HEK293 (cell line): ENCODE results near the gene RUNX1.

Experiments
- CTCF ChIA-PET: fragments of 350-600 bp; formaldehyde crosslinking; extraction: SDS; loops from one replicate; lab custom pipeline; 2021; ENCODE audit warnings: antibody characterized with exemption; lab: Yijun Ruan, JAX
- POLR2A ChIA-PET: fragments of 300-600 bp; formaldehyde crosslinking; extraction: SDS; loops from one replicate; lab custom pipeline; 2020; ENCODE audit warnings: antibody characterized with exemption, inconsistent platforms; lab: Yijun Ruan, JAX
- H3K27ac ChIP-seq: fragments of 200-500 bp; sonication (Bioruptor generic); 2 replicates; pipeline ENCODE4 v1.5.1; 2014; ENCODE audit warnings: low read depth, low read length, control low read depth, inconsistent platforms; ENCODE audit errors: extremely low read depth
- H3K36me3 ChIP-seq, 2 experiments: fragments of 200-500 bp in 1 of 2; sonication (Bioruptor generic) in 1 of 2; 1 replicate in 1 of 2; 2 replicates in 1 of 2; pipeline ENCODE4 v1.5.1; 2014 to 2017; ENCODE audit warnings: inconsistent platforms in 2 of 2, low read length in 2 of 2; ENCODE audit not compliant: control insufficient read depth in 2 of 2, insufficient read depth in 1 of 2
- H3K4me1 ChIP-seq: fragments of 200-500 bp; sonication (Bioruptor generic); 2 replicates; pipeline ENCODE4 v1.5.1; 2014; ENCODE audit warnings: mild to moderate bottlenecking, low read length, inconsistent platforms; ENCODE audit not compliant: control insufficient read depth, insufficient read depth
- H3K4me3 ChIP-seq: 2 replicates; pipeline ENCODE4 v1.5.1; 2011; ENCODE audit warnings: low read depth, mild to moderate bottlenecking, control low read depth, low read length, moderate library complexity
- H3K9me3 ChIP-seq: fragments of 200-500 bp; sonication (Bioruptor generic); 2 replicates; pipeline ENCODE4 v1.5.1; 2014; ENCODE audit warnings: low read depth, low read length, inconsistent platforms; ENCODE audit not compliant: control insufficient read depth, insufficient read depth
- BCL11B ChIP-seq: fragments of 450-650 bp; formaldehyde crosslinking; IDR thresholded peaks from 2 replicates; pipeline ENCODE4 v1.5.1; 2016; ENCODE audit warnings: low read depth, missing biosample characterization, missing genetic modification characterization
- EGR2 ChIP-seq: fragments of 450-650 bp; formaldehyde crosslinking; IDR thresholded peaks from 2 replicates; pipeline ENCODE4 v1.5.1; 2016; ENCODE audit warnings: low read depth, missing biosample characterization, missing genetic modification characterization
- GLIS2 ChIP-seq: fragments of 450-650 bp; formaldehyde crosslinking; IDR thresholded peaks from 2 replicates; pipeline ENCODE4 v1.5.1; 2016; ENCODE audit warnings: missing biosample characterization, missing genetic modification characterization
- KLF8 ChIP-seq: fragments of 450-650 bp; formaldehyde crosslinking; IDR thresholded peaks from 2 replicates; pipeline ENCODE4 v1.5.1; 2016; ENCODE audit warnings: missing biosample characterization, missing genetic modification characterization
- ZBTB7A ChIP-seq: fragments of 450-650 bp; formaldehyde crosslinking; IDR thresholded peaks from 2 replicates; pipeline ENCODE4 v1.5.1; 2016; ENCODE audit warnings: low read depth, missing biosample characterization, missing genetic modification characterization
- ZNF112 ChIP-seq: fragments of 450-650 bp; formaldehyde crosslinking; IDR thresholded peaks from 2 replicates; pipeline ENCODE4 v1.5.0; 2017; ENCODE audit warnings: missing biosample characterization, missing genetic modification characterization
- ZNF302 ChIP-seq: fragments of 450-650 bp; formaldehyde crosslinking; IDR thresholded peaks from 2 replicates; pipeline ENCODE4 v1.5.1; 2016; ENCODE audit warnings: missing biosample characterization, missing genetic modification characterization, low read depth
- ZNF311 ChIP-seq: fragments of 450-650 bp; formaldehyde crosslinking; IDR thresholded peaks from 2 replicates; pipeline ENCODE4 v1.5.1; 2017; ENCODE audit warnings: missing biosample characterization, missing genetic modification characterization, borderline replicate concordance
- ZNF324 ChIP-seq: fragments of 450-650 bp; formaldehyde crosslinking; IDR thresholded peaks from 2 replicates; pipeline ENCODE4 v1.5.1; 2016; ENCODE audit warnings: missing biosample characterization, missing genetic modification characterization
- ZNF391 ChIP-seq: fragments of 450-650 bp; formaldehyde crosslinking; IDR thresholded peaks from 2 replicates; pipeline ENCODE4 v1.5.1; 2016; ENCODE audit warnings: low read depth, missing biosample characterization, missing genetic modification characterization, borderline replicate concordance
- ZNF433 ChIP-seq: fragments of 450-650 bp; formaldehyde crosslinking; IDR thresholded peaks from 2 replicates; pipeline ENCODE4 v1.5.1; 2016; ENCODE audit warnings: missing biosample characterization, missing genetic modification characterization, low read depth
- ZNF501 ChIP-seq: fragments of 450-650 bp; formaldehyde crosslinking; IDR thresholded peaks from 2 replicates; pipeline ENCODE4 v1.5.1; 2016; ENCODE audit warnings: missing biosample characterization, missing genetic modification characterization
- ZNF514 ChIP-seq: fragments of 450-650 bp; formaldehyde crosslinking; IDR thresholded peaks from 2 replicates; pipeline ENCODE4 v1.5.1; 2016; ENCODE audit warnings: missing biosample characterization, missing genetic modification characterization
- ZNF529 ChIP-seq: fragments of 450-650 bp; formaldehyde crosslinking; IDR thresholded peaks from 2 replicates; pipeline ENCODE4 v1.5.1; 2017; ENCODE audit warnings: missing genetic modification characterization, missing biosample characterization; ENCODE audit not compliant: insufficient replicate concordance
- ZNF549 ChIP-seq: fragments of 450-650 bp; IDR thresholded peaks from 2 replicates; pipeline ENCODE4 v1.5.1; 2018; ENCODE audit warnings: missing biosample characterization, missing genetic modification characterization, mild to moderate bottlenecking, inconsistent platforms, moderate library complexity
- ZNF624 ChIP-seq: fragments of 450-650 bp; formaldehyde crosslinking; IDR thresholded peaks from 2 replicates; pipeline ENCODE4 v1.5.1; 2017; ENCODE audit warnings: missing biosample characterization, missing genetic modification characterization
- ZNF660 ChIP-seq: fragments of 450-650 bp; IDR thresholded peaks from 2 replicates; pipeline ENCODE4 v1.5.1; 2018; ENCODE audit warnings: missing biosample characterization, mild to moderate bottlenecking, missing genetic modification characterization
- ZNF670 ChIP-seq: fragments of 450-650 bp; formaldehyde crosslinking; IDR thresholded peaks from 2 replicates; pipeline ENCODE4 v1.5.1; 2016; ENCODE audit warnings: missing biosample characterization, missing genetic modification characterization, low read depth
- ZSCAN23 ChIP-seq: fragments of 450-650 bp; formaldehyde crosslinking; IDR thresholded peaks from 2 replicates; pipeline ENCODE4 v1.5.1; 2016; ENCODE audit warnings: missing biosample characterization, missing genetic modification characterization
- TF ChIP-seq, protein P1 (sequence below): IDR thresholded peaks from 2 replicates; pipeline ENCODE4 v1.6.1; 2011; ENCODE audit warnings: mild to moderate bottlenecking, low read depth, low read length, borderline replicate concordance
- TF ChIP-seq, protein P2 (sequence below): fragments of 450-650 bp; formaldehyde crosslinking; conservative IDR thresholded peaks from 2 replicates; pipeline ENCODE4 v1.5.1; 2016; ENCODE audit warnings: low read depth, missing biosample characterization, missing genetic modification characterization
- TF ChIP-seq, protein P3 (sequence below): fragments of 450-650 bp; formaldehyde crosslinking; IDR thresholded peaks from 2 replicates; pipeline ENCODE4 v1.5.1; 2016; ENCODE audit warnings: missing biosample characterization, missing genetic modification characterization

The RUNX1 gene

DNA sequence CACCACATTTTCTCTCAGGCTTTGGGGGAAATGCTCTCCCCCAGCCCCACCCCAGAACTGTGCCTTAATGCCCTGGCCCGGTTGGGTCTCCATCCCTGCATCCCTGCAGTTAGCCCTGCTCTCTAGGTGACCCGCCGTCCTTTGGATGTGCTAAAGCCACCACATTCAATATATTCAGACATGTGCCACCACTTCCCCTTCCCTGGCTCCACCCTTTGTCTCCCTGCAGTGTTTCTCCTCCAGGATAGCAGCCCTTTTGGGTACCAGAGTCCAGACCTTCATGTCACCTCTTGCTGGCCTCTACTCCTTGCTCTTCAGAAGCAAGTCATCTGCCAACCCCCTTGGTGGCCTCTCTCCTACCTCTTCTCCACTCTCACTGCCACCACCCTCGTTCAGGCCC is 41.8 kb downstream of the RUNX1 start:
- POLR2A ChIA-PET = no interaction called here
- H3K27ac ChIP-seq = no peak overlapping the region
- H3K36me3 ChIP-seq = no peaks in the 10 kb centered on the region
- no peak for TF ChIP-seq ZNF391 (tag by site-specific recombination)
- TF ChIP-seq ZNF549 (tag by site-specific recombination) = no peak
- TF ChIP-seq ZBTB7A (tag by site-specific recombination) = no peak
- CTCF ChIA-PET = interaction anchor here (1.0 kb wide), 1 partner anchor 22 kb away, joined by 3 read pairs; no protein-coding TSS in a partner anchor
- no peaks in the 10 kb centered on the region for H3K9me3 ChIP-seq
- no peaks in the 10 kb centered on the region for H3K4me1 ChIP-seq
- H3K4me3 ChIP-seq = no peak overlapping the region

DNA sequence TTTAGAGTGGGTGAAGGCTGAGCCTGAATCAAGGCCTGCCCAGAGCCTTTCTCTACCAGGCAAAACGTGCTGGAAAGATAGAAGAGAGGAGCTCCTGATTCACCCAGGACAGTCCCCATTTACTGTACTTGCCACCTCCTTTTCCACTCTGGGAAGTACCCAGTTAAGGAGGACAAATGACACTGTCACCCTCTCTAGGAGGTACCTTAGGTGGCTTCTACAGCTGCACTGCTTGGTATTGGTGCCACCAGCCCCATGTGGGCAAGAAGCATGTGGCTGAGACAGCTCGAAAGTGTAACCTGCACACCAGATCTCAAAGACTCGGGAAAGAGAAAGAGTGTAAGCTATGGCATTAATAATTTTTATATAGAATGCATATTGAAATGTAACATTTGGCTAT is 42.3 kb downstream of the RUNX1 start:
- Histone ChIP-seq H3K4me3 (no peak overlapping the region), H3K4me1 (no peaks in the 10 kb centered on the region), H3K36me3 (no peaks in the 10 kb centered on the region), H3K27ac (no peak overlapping the region), H3K9me3 (no peaks in the 10 kb centered on the region)
- ChIA-PET CTCF (no interaction called here), POLR2A (no interaction called here)
- TF ChIP-seq ZNF529 (tag by site-specific recombination) = no peak
- TF ChIP-seq, protein P1, sequence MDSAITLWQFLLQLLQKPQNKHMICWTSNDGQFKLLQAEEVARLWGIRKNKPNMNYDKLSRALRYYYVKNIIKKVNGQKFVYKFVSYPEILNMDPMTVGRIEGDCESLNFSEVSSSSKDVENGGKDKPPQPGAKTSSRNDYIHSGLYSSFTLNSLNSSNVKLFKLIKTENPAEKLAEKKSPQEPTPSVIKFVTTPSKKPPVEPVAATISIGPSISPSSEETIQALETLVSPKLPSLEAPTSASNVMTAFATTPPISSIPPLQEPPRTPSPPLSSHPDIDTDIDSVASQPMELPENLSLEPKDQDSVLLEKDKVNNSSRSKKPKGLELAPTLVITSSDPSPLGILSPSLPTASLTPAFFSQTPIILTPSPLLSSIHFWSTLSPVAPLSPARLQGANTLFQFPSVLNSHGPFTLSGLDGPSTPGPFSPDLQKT = no peak
- TF ChIP-seq, protein P2, sequence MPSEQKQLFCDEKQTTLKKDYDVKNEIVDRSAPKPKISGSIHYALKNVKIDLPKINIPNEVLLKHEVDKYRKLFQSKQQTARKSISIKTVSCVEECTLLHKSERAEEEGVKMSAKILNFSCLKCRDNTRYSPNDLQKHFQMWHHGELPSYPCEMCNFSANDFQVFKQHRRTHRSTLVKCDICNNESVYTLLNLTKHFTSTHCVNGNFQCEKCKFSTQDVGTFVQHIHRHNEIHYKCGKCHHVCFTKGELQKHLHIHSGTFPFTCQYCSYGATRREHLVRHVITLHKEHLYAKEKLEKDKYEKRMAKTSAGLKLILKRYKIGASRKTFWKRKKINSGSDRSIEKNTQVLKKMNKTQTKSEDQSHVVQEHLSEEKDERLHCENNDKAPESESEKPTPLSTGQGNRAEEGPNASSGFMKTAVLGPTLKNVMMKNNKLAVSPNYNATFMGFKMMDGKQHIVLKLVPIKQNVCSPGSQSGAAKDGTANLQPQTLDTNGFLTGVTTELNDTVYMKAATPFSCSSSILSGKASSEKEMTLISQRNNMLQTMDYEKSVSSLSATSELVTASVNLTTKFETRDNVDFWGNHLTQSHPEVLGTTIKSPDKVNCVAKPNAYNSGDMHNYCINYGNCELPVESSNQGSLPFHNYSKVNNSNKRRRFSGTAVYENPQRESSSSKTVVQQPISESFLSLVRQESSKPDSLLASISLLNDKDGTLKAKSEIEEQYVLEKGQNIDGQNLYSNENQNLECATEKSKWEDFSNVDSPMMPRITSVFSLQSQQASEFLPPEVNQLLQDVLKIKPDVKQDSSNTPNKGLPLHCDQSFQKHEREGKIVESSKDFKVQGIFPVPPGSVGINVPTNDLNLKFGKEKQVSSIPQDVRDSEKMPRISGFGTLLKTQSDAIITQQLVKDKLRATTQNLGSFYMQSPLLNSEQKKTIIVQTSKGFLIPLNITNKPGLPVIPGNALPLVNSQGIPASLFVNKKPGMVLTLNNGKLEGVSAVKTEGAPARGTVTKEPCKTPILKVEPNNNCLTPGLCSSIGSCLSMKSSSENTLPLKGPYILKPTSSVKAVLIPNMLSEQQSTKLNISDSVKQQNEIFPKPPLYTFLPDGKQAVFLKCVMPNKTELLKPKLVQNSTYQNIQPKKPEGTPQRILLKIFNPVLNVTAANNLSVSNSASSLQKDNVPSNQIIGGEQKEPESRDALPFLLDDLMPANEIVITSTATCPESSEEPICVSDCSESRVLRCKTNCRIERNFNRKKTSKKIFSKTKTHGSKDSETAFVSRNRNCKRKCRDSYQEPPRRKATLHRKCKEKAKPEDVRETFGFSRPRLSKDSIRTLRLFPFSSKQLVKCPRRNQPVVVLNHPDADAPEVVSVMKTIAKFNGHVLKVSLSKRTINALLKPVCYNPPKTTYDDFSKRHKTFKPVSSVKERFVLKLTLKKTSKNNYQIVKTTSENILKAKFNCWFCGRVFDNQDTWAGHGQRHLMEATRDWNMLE (tag by site-specific recombination) = no peak
- TF ChIP-seq KLF8 = no peak
- TF ChIP-seq ZNF514 (tag by site-specific recombination) = no peak
- TF ChIP-seq GLIS2 (tag by site-specific recombination) = no peak
- TF ChIP-seq ZNF433 (tag by site-specific recombination) = no peak
- TF ChIP-seq ZNF311 (tag by site-specific recombination) = no peak
- no peak for TF ChIP-seq ZNF670 (tag by site-specific recombination)
- TF ChIP-seq, protein P3, sequence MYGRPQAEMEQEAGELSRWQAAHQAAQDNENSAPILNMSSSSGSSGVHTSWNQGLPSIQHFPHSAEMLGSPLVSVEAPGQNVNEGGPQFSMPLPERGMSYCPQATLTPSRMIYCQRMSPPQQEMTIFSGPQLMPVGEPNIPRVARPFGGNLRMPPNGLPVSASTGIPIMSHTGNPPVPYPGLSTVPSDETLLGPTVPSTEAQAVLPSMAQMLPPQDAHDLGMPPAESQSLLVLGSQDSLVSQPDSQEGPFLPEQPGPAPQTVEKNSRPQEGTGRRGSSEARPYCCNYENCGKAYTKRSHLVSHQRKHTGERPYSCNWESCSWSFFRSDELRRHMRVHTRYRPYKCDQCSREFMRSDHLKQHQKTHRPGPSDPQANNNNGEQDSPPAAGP (tag by site-specific recombination) = no peak
- TF ChIP-seq EGR2 (tag by site-specific recombination) = no peak
- no peak for TF ChIP-seq ZNF324
- TF ChIP-seq ZNF302 (tag by site-specific recombination) = no peak
- TF ChIP-seq BCL11B = no peak
- TF ChIP-seq ZSCAN23 (tag by site-specific recombination) = no peak
- no peak for TF ChIP-seq ZNF501 (tag by site-specific recombination)
- no peak for TF ChIP-seq ZNF112 (tag by site-specific recombination)
- no peak for TF ChIP-seq ZNF660 (tag by site-specific recombination)
- no peak for TF ChIP-seq ZNF624
